ENCODE data around the gene PDSS2.
A peak's percentile ranks its signal among the peaks of the same experiment; 100 is the strongest.

Gene PDSS2

GRCh38 chr6:107360476-107360875 lies 98.9 kb downstream of the PDSS2 start:
- DNase-seq (ENCODE audit: low read depth): no peak

DNA sequence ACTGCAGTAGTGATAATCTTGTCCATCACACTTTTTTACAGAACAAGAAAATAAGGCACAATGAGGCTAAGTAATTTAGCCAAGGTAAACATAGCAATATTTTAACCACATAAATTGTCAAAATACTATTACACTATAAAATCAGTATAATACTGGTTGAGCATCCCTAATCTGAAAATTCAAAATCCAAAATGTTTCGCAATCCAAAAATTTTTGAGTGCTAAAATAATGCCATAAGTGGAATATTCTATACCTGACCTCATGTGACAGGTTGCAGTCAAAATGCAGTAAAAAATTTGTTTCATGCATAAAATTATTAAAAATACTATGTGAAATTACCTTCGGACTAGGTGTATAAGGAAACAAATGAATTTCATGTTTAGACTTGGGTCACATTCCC lies 101.5 kb downstream of the PDSS2 start:
- no peak for DNase-seq (ENCODE audit: low read depth)

DNA sequence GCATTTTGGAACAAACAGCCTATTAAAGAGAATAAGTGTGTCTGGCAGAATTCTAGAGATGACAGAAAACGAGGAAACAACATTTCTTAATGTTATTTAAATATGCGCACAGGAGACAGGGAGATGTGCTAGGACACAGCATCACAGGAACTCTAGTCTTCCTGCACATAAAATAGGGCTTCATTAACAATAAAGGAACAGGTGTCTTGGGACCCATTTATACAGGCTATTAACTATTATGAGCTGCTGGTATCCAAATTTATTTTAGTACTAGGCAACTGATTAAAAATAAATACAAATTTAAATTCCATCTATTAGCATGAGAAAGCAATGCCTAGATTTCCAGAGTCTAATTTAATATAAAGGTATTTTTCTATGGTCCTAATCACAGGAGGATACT lies 102.3 kb downstream of the PDSS2 start:
- no peak for DNase-seq (ENCODE audit: low read depth)

- DNase-seq (ENCODE audit: low read depth): no peak
Measured at GRCh38 chr6:107355659-107356058, 103.7 kb downstream of the PDSS2 start.

DNA sequence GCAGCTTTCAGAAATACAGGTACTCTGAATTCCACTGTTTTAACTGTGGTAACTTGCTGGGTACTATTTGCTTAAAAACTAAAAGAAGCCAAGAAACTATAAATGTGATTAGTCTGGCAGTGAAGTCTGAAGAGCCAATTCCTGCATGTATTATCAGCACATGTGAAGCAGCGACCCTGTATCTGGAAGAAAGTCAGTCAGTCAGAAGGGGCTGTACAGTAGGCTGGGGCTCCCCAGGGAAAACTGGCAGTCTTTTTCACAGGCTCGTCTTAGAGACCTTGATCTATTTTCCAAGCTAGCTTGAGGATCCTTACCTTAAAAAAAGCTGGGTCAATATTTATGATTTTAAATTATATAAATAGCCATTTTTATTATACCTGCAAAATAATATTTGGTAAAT lies 104.9 kb downstream of the PDSS2 start:
- DNase-seq (ENCODE audit: low read depth): no peak

- DNase-seq (ENCODE audit: low read depth): no peak
Measured at GRCh38 chr6:107353773-107354382, 105.5 kb downstream of the PDSS2 start.

- DNase-seq (ENCODE audit: low read depth): peak; percentile 25
Measured at GRCh38 chr6:107348224-107348623, 111.1 kb downstream of the PDSS2 start.

DNA sequence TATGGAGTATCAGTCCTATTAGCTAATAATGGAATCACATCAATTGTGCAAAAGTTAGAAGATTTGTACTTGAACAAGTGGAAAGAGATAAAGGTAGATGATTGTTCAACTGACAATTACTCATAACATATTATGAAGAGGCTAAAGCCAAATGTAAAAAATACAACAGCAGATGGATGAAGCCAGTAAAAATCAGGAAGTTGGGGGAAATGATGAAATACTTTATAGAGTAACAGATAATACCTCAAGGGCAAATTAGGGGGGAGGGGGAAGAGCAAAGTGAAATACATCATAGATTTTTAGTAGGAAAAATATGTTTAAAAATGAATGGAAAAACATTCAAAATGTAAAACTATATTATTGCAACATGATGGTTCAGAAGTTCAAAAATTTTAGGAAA lies 114.0 kb downstream of the PDSS2 start:
- peak; percentile 11 for DNase-seq (ENCODE audit: low read depth)

- no peak for DNase-seq (ENCODE audit: low read depth)
Measured at GRCh38 chr6:107344981-107345380, 114.4 kb downstream of the PDSS2 start.

GRCh38 chr6:107344383-107344782 lies 115.0 kb downstream of the PDSS2 start:
- no peak for DNase-seq (ENCODE audit: low read depth)

GRCh38 chr6:107342144-107342543 lies 117.2 kb downstream of the PDSS2 start:
- DNase-seq (ENCODE audit: low read depth): no peak

DNA sequence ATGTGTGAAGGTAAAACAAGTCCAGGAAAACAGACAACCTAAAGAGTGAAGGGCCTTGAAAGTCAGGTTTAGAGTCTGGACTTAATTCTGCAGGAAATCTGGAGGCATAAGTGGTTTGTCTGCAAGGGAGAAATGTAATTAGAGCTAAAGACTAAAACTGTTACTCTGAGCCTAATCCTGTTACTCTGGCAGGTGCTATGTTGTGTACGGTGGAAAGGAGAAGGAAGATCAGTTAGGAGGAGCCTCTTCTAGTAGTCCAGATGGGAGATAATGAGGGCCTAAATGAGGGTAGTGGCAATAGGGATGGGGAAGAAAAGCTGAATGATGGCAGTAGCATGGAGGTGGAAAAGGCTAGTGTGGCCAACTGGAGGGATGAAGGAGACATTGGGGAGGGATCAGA lies 118.5 kb downstream of the PDSS2 start:
- no peak for DNase-seq (ENCODE audit: low read depth)

DNA sequence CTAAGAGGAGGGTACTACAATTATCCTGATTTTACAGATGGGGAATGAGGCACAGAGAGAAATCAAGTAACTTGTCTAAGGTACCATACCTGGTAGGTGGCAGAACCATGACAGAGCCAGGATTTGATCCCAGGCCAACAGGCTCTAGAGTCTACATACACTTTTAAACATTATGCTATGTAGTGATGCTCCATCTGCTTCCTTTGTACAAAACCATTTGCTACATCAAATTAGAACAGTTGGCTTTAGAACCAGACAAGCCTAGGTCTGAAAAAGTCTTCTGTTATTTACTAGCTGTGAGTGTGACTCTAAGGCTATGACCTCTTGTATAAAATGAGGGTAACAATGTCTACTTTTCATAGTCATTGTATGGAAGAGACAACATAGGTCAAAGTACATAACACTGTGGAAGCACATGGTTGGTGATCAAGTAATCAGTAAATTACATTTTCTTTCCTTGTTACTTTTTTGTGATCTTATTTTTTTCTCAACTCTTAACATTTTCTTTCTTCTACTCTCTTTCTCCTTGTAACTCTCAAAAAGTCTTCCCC lies 122.1 kb downstream of the PDSS2 start:
- no peak for DNase-seq (ENCODE audit: low read depth)

GRCh38 chr6:107334026-107334425 lies 125.3 kb downstream of the PDSS2 start:
- no peak for DNase-seq (ENCODE audit: low read depth)

GRCh38 chr6:107333491-107333890 lies 125.9 kb downstream of the PDSS2 start:
- no peak for DNase-seq (ENCODE audit: low read depth)

- no peak for DNase-seq (ENCODE audit: low read depth)
Measured at GRCh38 chr6:107331409-107332386, 127.7 kb downstream of the PDSS2 start.

- DNase-seq (ENCODE audit: low read depth): no peak
Measured at GRCh38 chr6:107330168-107330567, 129.2 kb downstream of the PDSS2 start.

GRCh38 chr6:107329063-107329860 lies 130.1 kb downstream of the PDSS2 start:
- no peak for DNase-seq (ENCODE audit: low read depth)

- DNase-seq (ENCODE audit: low read depth): no peak
Measured at GRCh38 chr6:107328081-107328480, 131.3 kb downstream of the PDSS2 start.

- DNase-seq (ENCODE audit: low read depth): peak; percentile 76
Measured at GRCh38 chr6:107323133-107323785, 136.1 kb downstream of the PDSS2 start.

- DNase-seq (ENCODE audit: low read depth): peak; percentile 13
Measured at GRCh38 chr6:107321793-107322192, 137.6 kb downstream of the PDSS2 start.
